Measurements from ENCODE around the gene JHY.

GRCh38 chr11:122863704-122864326 lies 18.7 kb upstream of the JHY start:
- TF ChIP-seq CTCF (conservative IDR thresholded peaks at IDR 0.05; ENCODE audit: low read length) (peak; percentile 99), EZH2phosphoT487 (IDR thresholded peaks at IDR 0.05; ENCODE audit: borderline replicate concordance, low read depth, low read length) (no peak; the same call in 1 of the 2 replicates)

Measured in OCI-LY7 (cell line).